ENCODE results near the gene FBN2.
"Not testable (repeated sequence)": the region's sequence is repeated elsewhere in the genome, so short reads cannot be mapped to it uniquely, and the experiment has no call there.

Gene FBN2

DNA sequence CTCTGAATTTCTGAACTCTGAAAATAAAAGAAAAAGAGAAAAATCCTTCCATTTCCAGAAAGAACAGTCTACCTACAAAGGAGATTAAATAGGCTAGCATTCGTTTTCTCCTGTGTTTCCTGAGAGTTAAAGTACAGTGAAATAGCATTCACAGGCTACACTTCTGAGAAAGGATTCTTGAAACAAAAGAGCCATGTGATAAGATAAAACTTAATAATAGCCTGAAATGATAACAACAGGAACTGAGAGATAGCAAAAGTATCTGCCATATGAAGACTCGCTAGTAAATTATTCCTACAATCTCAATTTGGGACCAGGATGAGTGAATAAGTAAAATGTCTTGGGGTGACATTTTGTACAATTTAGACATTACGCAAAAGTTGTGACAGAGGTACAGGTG, 62.4 kb downstream of the FBN2 start:
- no peak overlapping the region for H3K4me3 ChIP-seq (ENCODE audit: low read length)
- H3K27ac ChIP-seq (ENCODE audit: low read length) = no peak overlapping the region
- no peaks in the 10 kb centered on the region for H3K27me3 ChIP-seq (ENCODE audit: insufficient read depth, low read length)
- H3K9me3 ChIP-seq (ENCODE audit: insufficient read depth, low read depth, low read length) = no peaks in the 10 kb centered on the region
- H3K36me3 ChIP-seq (ENCODE audit: insufficient read depth, low read depth, low read length) = no peaks in the 10 kb centered on the region
- no peak overlapping the region for H3K9ac ChIP-seq (ENCODE audit: low read depth, low read length)
- no peaks in the 10 kb centered on the region for H3K4me1 ChIP-seq (ENCODE audit: insufficient read depth, low read length)

DNA sequence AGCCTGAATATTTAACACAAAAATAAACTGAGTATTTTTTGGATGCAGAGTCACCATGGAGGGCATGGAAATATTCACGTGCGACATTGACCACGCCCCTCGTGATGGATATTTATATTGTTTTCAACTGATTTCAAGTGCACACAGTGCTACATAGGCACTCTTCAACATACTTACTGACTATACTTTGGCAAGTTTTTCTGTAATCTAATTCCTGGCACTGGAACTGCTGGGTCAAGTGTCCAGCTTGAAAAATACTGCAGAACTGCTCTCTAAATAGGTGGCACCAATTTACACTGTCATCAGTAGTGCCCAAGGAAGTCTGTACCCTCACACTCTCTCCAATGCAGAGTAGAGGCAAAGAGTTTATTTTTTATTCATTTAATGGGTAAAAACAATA, 65.1 kb downstream of the FBN2 start:
- Histone ChIP-seq H3K36me3 (ENCODE audit: insufficient read depth, low read depth, low read length) (no peaks in the 10 kb centered on the region), H3K4me3 (ENCODE audit: low read length) (no peak overlapping the region), H3K27me3 (ENCODE audit: insufficient read depth, low read length) (no peaks in the 10 kb centered on the region), H3K9ac (ENCODE audit: low read depth, low read length) (no peak overlapping the region), H3K9me3 (ENCODE audit: insufficient read depth, low read depth, low read length) (no peaks in the 10 kb centered on the region), H3K27ac (ENCODE audit: low read length) (no peak overlapping the region), H3K4me1 (ENCODE audit: insufficient read depth, low read length) (no peaks in the 10 kb centered on the region)

DNA sequence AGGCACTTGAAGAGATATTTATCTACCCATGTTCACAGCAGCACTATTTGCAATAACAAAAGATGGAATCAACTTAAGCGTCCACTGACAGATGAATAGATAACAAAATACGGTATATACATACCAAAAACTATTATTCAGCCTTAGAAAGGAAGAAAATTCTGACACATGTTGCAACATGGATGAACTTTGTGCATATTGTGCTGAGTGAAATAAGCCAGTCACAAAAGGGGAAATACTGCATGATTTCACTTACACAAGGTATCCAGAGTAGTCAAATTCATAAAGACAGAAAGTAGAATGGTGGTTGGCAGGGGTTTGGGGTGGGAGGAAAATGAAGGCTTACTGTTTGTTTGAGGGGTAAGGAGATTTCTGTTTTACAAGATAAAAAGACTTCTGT, 66.0 kb downstream of the FBN2 start:
- no peaks in the 10 kb centered on the region for H3K4me1 ChIP-seq (ENCODE audit: insufficient read depth, low read length)
- H3K9me3 ChIP-seq (ENCODE audit: insufficient read depth, low read depth, low read length) = no peaks in the 10 kb centered on the region
- H3K27me3 ChIP-seq (ENCODE audit: insufficient read depth, low read length) = no peaks in the 10 kb centered on the region
- H3K27ac ChIP-seq (ENCODE audit: low read length) = no peak overlapping the region
- H3K36me3 ChIP-seq (ENCODE audit: insufficient read depth, low read depth, low read length) = no peaks in the 10 kb centered on the region
- no peak overlapping the region for H3K4me3 ChIP-seq (ENCODE audit: low read length)
- H3K9ac ChIP-seq (ENCODE audit: low read depth, low read length) = no peak overlapping the region

- Histone ChIP-seq H3K4me3 (ENCODE audit: low read length) (no peak overlapping the region), H3K27ac (ENCODE audit: low read length) (no peak overlapping the region), H3K9ac (ENCODE audit: low read depth, low read length) (no peak overlapping the region), H3K9me3 (ENCODE audit: insufficient read depth, low read depth, low read length) (no peaks in the 10 kb centered on the region), H3K27me3 (ENCODE audit: insufficient read depth, low read length) (no peaks in the 10 kb centered on the region), H3K36me3 (ENCODE audit: insufficient read depth, low read depth, low read length) (no peaks in the 10 kb centered on the region), H3K4me1 (ENCODE audit: insufficient read depth, low read length) (no peaks in the 10 kb centered on the region)
Observed at GRCh38 chr5:128470663-128471062, 67.4 kb downstream of the FBN2 start.

DNA sequence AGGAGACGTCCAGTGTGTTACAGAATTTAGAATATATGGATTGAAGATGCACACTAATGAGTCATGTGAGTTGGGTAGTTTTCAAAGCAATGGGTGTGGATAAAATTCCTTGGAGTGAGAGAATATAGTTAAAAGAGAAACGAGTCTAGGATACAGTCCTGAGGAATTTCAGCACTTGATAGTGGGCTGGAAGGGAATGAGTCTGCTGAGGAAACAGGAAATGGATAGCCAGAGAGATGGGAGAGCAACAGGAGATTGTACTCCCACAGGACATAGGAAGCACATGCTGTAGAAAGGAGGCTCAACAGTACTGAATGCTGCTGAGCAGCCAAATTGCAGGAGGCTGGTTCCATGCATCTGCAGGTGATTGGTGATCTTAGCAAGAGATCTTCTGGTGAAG, 68.1 kb downstream of the FBN2 start:
- Histone ChIP-seq H3K9me3 (ENCODE audit: insufficient read depth, low read depth, low read length) (no peaks in the 10 kb centered on the region), H3K4me3 (ENCODE audit: low read length) (no peak overlapping the region), H3K27ac (ENCODE audit: low read length) (no peak overlapping the region), H3K27me3 (ENCODE audit: insufficient read depth, low read length) (no peaks in the 10 kb centered on the region), H3K4me1 (ENCODE audit: insufficient read depth, low read length) (no peaks in the 10 kb centered on the region), H3K9ac (ENCODE audit: low read depth, low read length) (no peak overlapping the region), H3K36me3 (ENCODE audit: insufficient read depth, low read depth, low read length) (no peaks in the 10 kb centered on the region)

DNA sequence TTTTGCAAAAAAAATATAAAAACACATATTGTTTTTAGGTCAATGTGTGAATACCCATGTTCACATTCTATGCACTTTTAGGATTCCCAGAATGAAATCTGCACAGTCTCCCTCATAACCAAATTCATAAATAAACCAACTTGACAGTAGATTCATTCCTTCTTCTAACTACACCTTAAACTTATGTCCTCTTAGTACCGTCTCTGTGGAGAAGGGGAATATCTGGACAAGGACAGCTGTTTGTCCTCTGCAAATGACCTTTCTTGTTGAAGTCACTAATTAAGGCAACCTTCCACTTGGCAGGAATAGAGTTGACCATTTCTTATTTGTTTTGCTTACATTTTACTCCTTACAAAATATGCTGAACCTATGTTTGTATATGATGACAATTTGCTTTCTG, 71.1 kb downstream of the FBN2 start:
- H3K27me3 ChIP-seq (ENCODE audit: insufficient read depth, low read length) = no peaks in the 10 kb centered on the region

GRCh38 chr5:128466554-128466953, 71.5 kb downstream of the FBN2 start:
- Histone ChIP-seq H3K4me3 (ENCODE audit: low read length) (no peak overlapping the region), H3K27ac (ENCODE audit: low read length) (no peak overlapping the region), H3K9ac (ENCODE audit: low read depth, low read length) (no peak overlapping the region), H3K36me3 (ENCODE audit: insufficient read depth, low read depth, low read length) (peaks cover 6% of the 10 kb centered on the region; the same call in 1 of the 2 replicates), H3K9me3 (ENCODE audit: insufficient read depth, low read depth, low read length) (no peaks in the 10 kb centered on the region), H3K27me3 (ENCODE audit: insufficient read depth, low read length) (no peaks in the 10 kb centered on the region), H3K4me1 (ENCODE audit: insufficient read depth, low read length) (no peaks in the 10 kb centered on the region)

More for the DNA sequence above, 71.1 kb downstream of the FBN2 start:
- Histone ChIP-seq H3K4me3 (ENCODE audit: low read length) (no peak overlapping the region), H3K9ac (ENCODE audit: low read depth, low read length) (no peak overlapping the region), H3K27ac (ENCODE audit: low read length) (no peak overlapping the region), H3K4me1 (ENCODE audit: insufficient read depth, low read length) (no peaks in the 10 kb centered on the region), H3K36me3 (ENCODE audit: insufficient read depth, low read depth, low read length) (peaks cover 6% of the 10 kb centered on the region; the same call in 1 of the 2 replicates), H3K9me3 (ENCODE audit: insufficient read depth, low read depth, low read length) (no peaks in the 10 kb centered on the region)

DNA sequence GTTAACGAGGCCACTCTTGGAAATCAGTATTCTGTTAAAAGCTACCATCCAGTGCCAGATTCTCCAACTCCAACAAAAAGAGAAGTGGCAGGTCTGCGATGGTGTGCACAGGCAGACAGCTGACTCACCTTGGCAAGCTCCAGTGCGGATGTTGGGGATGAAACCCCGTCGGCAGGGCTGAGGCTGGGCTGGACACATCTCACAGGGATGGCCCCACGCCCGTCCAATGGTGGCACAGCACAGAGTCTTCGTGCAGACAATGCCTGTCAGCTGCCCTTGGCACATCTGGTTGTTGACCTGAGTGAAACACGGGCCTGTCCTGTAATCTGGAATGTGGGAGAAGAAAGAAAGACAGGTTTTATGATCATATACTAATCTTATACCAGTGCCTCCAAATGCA, 73.4 kb downstream of the FBN2 start:
- H3K9ac ChIP-seq (ENCODE audit: low read depth, low read length) = no peak overlapping the region
- H3K27ac ChIP-seq (ENCODE audit: low read length) = no peak overlapping the region
- no peak overlapping the region for H3K4me3 ChIP-seq (ENCODE audit: low read length)
- no peaks in the 10 kb centered on the region for H3K9me3 ChIP-seq (ENCODE audit: insufficient read depth, low read depth, low read length)
- H3K4me1 ChIP-seq (ENCODE audit: insufficient read depth, low read length) = no peaks in the 10 kb centered on the region
- peaks cover 6% of the 10 kb centered on the region; the same call in 1 of the 2 replicates for H3K36me3 ChIP-seq (ENCODE audit: insufficient read depth, low read depth, low read length)
- H3K27me3 ChIP-seq (ENCODE audit: insufficient read depth, low read length) = no peaks in the 10 kb centered on the region

GRCh38 chr5:128462330-128462729, 75.7 kb downstream of the FBN2 start:
- H3K36me3 ChIP-seq (ENCODE audit: insufficient read depth, low read depth, low read length) = peaks cover 6% of the 10 kb centered on the region; the same call in 1 of the 2 replicates
- H3K27ac ChIP-seq (ENCODE audit: low read length) = no peak overlapping the region
- H3K9ac ChIP-seq (ENCODE audit: low read depth, low read length) = no peak overlapping the region
- no peak overlapping the region for H3K4me3 ChIP-seq (ENCODE audit: low read length)
- no peaks in the 10 kb centered on the region for H3K27me3 ChIP-seq (ENCODE audit: insufficient read depth, low read length)
- H3K9me3 ChIP-seq (ENCODE audit: insufficient read depth, low read depth, low read length) = no peaks in the 10 kb centered on the region
- H3K4me1 ChIP-seq (ENCODE audit: insufficient read depth, low read length) = no peaks in the 10 kb centered on the region

GRCh38 chr5:128457147-128457915, 80.7 kb downstream of the FBN2 start:
- not testable (repeated sequence) for H3K4me1 ChIP-seq (ENCODE audit: insufficient read depth, low read length); H3K9me3 ChIP-seq (ENCODE audit: insufficient read depth, low read depth, low read length); H3K4me3 ChIP-seq (ENCODE audit: low read length); H3K27ac ChIP-seq (ENCODE audit: low read length); H3K9ac ChIP-seq (ENCODE audit: low read depth, low read length); H3K36me3 ChIP-seq (ENCODE audit: insufficient read depth, low read depth, low read length); H3K27me3 ChIP-seq (ENCODE audit: insufficient read depth, low read length)

- no peak overlapping the region for H3K4me3 ChIP-seq (ENCODE audit: low read length)
- H3K4me1 ChIP-seq (ENCODE audit: insufficient read depth, low read length) = peaks cover 7% of the 10 kb centered on the region; the same call in 1 of the 2 replicates
- H3K27ac ChIP-seq (ENCODE audit: low read length) = no peak overlapping the region
- no peaks in the 10 kb centered on the region for H3K9me3 ChIP-seq (ENCODE audit: insufficient read depth, low read depth, low read length)
- H3K36me3 ChIP-seq (ENCODE audit: insufficient read depth, low read depth, low read length) = no peaks in the 10 kb centered on the region
- no peak overlapping the region for H3K9ac ChIP-seq (ENCODE audit: low read depth, low read length)
- no peaks in the 10 kb centered on the region for H3K27me3 ChIP-seq (ENCODE audit: insufficient read depth, low read length)
Observed at GRCh38 chr5:128455841-128456361, 82.1 kb downstream of the FBN2 start.

DNA sequence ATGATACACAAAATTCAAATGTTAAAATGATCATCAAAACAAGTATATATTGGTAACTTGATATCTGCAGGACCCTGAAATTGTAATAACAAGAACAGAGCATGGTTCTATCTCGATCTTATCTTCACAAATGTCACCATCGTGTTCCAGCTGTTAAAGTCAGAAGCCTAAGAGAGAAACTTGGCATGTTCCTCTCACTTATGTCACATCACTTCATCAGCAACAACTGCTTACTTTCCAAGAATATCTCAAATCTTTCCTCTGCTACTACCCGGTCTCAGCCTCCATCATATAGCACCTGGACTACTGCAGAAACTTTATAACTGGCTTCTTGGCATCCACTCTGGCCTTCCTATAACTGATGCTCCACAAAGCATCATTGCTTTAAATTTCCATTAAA, 84.9 kb downstream of the FBN2 start:
- Histone ChIP-seq H3K4me1 (ENCODE audit: insufficient read depth, low read length) (peaks cover 7% of the 10 kb centered on the region; the same call in 1 of the 2 replicates), H3K27me3 (ENCODE audit: insufficient read depth, low read length) (no peaks in the 10 kb centered on the region), H3K4me3 (ENCODE audit: low read length) (no peak overlapping the region), H3K9ac (ENCODE audit: low read depth, low read length) (no peak overlapping the region), H3K9me3 (ENCODE audit: insufficient read depth, low read depth, low read length) (peaks cover 6% of the 10 kb centered on the region), H3K27ac (ENCODE audit: low read length) (no peak overlapping the region), H3K36me3 (ENCODE audit: insufficient read depth, low read depth, low read length) (no peaks in the 10 kb centered on the region)
